Activated CD8-positive, alpha-beta memory T cell treated with anti-CD3 and anti-CD28 coated beads for 36 hours (primary cell): ENCODE results near the gene LSM11. TPM values are rescaled to one million over a fixed set of nuclear protein-coding genes. Genes with fewer than 3 reads are reported as not detected.

Experiments used
- CTCF ChIA-PET: fragments of 350-600 bp; sonication (Branson Sonifier 250); formaldehyde crosslinking; loops from one replicate; lab custom pipeline; 2021; ENCODE audit warnings: antibody characterized with exemption; lab: Charles Lee
- POLR2A ChIA-PET: fragments of 350-600 bp; sonication (Branson Sonifier 250); formaldehyde crosslinking; loops from one replicate; lab custom pipeline; 2021; ENCODE audit warnings: antibody characterized with exemption; lab: Charles Lee
- total RNA-seq, 2 experiments: library from RNA; stranded (reverse); gene quantifications; one replicate each; pipeline ENCODE4 v1.2.3, GENCODE V29; 2021

The LSM11 gene
- total RNA-seq, 2 experiments from 2014 or later, result 8.4 to 8.6 TPM

DNA sequence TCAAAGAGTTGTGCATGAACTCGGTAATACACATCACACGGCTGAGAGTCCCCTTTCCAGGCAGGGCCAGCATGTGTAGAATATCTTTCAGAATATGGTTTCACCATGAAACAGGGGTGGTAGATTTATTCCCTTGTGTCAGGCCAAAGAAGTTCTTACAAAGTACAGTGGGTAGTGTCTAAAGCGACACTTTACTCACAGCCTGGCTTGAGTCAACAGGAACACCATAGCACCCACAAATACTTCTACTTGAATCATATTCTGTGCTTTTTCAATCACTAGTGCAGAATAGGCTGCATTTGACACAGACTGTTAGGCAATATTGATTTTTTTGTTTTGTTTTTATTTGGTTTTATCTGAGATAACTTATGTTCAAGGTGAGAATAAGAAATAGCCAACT is 12.6 kb downstream of the LSM11 start:
- ChIA-PET POLR2A (no interaction called here), CTCF (no interaction called here)

DNA sequence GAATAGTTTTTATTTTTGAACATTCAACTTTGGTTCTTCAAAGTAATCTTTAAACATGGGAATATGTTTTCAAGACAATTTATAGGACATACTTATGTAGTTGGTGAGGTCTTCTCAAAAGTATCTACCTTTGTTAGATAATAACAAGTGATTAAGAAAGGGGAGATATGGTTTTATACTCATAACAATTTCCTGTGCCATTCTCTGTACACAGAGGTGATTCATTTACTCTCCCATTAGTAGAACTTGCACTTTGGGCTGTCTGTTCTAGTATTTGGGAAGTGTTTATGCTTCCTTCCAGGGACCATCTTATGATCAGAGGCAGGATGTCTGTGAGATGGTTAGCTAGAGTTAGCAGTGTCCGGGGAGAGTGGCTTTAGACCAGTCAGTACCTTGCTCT is 15.2 kb downstream of the LSM11 start:
- ChIA-PET POLR2A (no interaction called here), CTCF (no interaction called here)

DNA sequence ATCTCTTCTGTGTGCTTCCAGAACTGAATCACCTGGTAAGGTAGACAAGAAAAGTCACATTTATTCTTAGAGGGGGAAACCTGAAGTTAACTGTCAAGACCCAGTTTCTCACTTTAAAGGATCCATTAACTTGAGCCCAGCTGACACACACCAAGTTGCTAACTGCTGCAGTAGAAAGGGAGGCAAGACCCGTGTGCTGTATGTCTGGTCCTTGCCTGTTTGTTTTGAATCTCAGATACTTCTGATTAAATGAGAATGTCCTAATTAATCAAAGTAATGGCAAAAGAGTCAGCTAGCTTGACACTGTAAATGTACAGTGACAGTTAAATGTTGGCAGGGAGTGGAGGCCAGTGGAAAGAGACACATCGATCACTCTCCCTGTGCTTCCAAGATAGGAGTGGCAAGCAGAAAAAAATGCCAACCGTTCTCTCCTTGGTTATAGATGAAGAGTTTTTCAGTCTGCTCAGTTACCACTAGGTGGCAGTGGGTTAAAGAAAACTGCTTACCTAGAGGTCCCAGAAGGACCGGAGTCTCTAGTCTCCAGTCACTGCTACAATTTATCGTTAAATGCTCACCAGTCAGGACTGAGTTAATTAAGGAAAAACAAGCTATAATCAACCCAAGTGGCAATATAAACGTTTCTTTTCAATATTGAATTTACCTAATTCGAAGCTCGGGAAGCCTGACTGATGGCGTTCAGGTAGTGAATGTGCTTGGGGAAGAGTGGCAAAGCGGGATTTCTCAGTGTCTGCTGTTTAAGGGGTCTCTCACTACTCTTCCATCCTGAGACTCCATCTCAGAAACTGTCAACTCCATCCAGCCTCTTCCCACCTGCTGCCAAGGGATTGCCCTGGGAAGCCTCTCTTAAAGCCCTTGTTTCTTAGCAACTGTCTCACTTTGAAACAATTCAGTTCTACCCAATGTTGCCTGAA is 18.4 kb downstream of the LSM11 start:
- ChIA-PET POLR2A (no interaction called here), CTCF (interaction anchor here (0.6 to 2.3 kb wide), 3 partner anchors 90 to 233 kb away, joined by 3 to 8 read pairs (median 5); no protein-coding TSS in a partner anchor)

DNA sequence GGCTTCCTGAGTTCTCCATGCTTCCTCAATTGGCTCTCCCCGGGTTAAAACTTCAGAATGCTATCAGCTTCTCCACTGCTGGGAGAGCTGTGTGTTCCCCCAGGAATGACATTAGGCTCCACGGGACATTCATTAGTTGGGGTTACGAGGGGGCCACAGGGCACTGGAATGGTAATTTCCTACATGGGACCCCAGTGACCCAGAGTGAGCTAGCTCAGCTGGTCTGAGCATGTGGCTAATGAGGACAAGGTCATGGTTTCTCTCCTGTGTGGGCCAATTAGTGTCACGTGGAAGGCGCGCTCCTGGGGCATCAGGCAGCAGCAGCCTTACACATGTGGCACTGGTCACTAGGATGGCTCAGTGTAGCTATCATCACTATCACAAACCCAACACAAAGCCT is 21.0 kb downstream of the LSM11 start:
- POLR2A ChIA-PET, result no interaction called here

DNA sequence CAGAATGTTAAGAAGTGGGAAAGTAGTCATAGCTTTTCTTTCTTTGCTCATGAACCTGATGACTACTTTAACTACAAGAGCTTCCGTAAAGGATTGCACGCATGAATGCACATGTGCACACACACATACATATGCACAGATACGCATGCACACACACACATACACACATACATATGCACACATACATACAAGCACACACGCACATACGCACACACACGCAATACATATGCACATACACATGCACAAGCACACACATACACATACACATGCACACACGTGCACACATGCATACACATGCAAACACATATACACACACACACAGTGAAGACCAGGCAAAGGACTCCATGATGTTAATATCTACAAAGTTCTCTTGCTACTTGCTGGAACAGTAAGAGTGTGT is 22.9 kb downstream of the LSM11 start:
- ChIA-PET POLR2A (no interaction called here), CTCF (no interaction called here)

More for the DNA sequence above, 21.0 kb downstream of the LSM11 start:
- CTCF ChIA-PET, result no interaction called here

DNA sequence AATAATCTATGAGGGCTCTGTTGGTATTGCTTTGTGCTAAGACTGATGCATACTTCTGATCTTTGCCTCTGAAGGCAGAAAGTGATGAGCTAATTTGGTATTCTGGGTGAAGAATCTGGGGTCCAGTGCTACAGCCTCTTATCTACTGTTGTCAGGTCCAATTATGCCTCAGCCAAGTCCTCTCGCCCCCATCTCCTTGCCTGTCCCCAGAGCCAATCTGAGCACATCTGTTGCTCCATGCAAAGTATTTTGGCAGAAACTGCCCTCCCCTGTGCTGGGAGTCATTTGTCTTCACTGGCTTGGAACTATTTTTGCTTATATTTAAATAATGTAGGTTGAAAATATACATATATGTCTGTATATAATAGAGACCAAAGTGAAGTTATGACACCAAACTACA is 23.4 kb downstream of the LSM11 start:
- POLR2A ChIA-PET, result no interaction called here
- CTCF ChIA-PET, result no interaction called here

DNA sequence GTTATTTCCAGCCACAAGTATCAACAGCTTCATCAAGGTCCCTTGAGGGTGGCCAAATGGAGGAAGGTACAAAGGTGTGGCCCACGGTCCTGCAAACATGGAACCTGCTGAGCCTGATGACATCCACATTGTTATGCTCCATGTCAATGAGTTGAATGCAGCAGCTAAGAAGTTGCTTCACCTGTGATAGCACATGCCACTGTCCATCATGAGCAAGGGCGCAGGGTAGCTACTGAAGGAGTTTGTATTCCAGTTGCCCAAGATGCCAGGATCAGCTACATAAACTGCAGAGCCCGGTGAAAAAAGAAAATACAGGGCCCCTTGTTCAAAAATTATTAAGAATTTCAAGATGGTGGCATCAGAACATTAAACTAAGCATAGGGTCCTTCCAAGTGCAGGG is 24.2 kb downstream of the LSM11 start:
- ChIA-PET POLR2A (no interaction called here), CTCF (no interaction called here)

DNA sequence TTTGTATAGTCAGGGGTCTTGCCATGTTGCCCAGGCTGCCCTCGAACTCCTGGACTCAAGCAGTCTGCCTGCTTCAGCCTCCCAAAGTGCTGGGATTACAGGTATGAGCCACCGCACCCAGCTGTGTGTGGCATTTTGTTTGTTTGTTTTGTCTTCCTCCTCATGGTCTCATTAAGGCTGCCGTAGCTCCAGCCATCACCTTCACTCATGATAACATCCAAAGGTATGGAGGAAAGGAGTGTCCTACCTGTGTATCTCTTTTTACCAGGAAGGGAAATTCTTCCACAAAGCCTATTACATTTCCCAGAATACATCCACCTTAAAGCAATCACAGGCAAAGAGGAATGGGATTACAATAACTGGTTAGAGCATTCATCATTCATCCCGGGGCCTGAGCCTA is 27.2 kb downstream of the LSM11 start:
- CTCF ChIA-PET, result no interaction called here
- POLR2A ChIA-PET, result no interaction called here

DNA sequence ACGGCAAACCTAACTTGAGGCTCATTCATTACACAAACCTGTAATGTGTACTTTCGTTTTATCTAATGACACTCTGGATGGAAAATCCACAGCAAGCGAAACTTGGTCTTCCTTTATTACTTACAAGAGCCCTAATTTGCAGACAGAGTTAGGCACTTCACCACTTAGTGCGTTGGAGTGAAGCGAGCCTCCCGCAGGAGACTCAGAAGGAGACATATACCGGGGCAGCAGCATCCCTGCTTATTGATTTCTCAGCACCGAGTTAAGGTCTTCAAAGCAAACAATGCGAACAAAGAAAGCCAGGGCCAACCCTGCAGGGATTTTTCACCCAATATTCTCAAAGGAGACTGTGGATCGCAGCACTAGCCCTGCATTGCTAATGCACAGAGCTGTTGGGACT is 28.6 kb downstream of the LSM11 start:
- CTCF ChIA-PET, result interaction anchor here (0.7 kb wide), 1 partner anchor 104 kb away, joined by 3 read pairs; no protein-coding TSS in a partner anchor
- POLR2A ChIA-PET, result no interaction called here

DNA sequence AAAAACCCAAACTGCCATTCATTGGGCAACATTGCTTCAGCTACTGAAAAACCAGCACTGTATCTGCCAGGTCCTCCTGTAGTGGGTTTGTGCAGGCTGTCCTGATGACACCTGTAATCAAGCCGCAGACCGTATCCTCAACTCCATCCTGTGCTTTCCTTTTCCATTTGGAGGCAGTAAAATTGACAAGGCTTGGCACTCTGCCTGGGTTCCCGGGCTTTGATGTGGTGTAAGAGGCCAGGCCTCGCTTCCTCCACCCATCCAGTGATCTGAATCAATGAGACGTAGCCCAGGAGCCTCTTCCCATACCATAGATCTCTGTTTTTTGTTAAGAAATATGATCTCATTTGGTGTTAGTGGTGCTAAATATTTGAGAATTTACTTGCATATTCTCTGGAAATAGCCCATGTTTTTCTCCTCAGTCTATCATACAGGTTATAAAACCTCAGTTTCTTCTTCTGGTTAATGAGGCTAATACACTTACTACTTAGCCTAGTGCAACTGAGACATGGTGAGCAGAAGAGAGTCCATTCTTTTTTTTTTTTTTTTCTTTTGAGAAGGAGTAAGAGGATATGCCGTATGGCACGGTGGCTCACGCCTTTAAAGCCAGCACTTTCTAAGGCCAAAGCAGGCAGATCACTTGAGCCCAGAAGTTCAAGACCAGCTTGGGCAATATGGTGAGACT is 34.8 kb downstream of the LSM11 start:
- CTCF ChIA-PET, result interaction anchor here (0.7 kb wide), 2 partner anchors 33 to 670 kb away, joined by 3 read pairs; no protein-coding TSS in a partner anchor
- POLR2A ChIA-PET, result no interaction called here

DNA sequence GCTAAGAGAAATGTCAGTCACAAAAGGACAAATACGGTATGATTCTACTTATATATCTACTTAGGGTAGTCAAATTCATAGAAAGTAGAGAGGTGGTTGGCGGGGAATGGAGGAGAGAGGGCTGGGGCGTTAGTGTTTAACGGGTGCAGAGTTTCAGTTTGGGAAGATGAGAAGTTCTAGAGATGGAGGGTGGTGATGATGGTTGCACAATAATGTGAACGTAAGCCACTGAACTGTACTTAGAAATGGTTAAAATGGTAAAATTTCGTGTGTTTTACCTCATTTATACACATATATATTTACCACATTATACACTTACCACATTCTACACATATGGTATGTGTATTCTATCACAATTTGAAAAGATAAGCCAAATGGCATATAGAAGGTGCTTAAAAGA is 35.7 kb downstream of the LSM11 start:
- ChIA-PET CTCF (interaction anchor here (0.7 kb wide), 2 partner anchors 34 to 671 kb away, joined by 3 read pairs; no protein-coding TSS in a partner anchor), POLR2A (no interaction called here)

DNA sequence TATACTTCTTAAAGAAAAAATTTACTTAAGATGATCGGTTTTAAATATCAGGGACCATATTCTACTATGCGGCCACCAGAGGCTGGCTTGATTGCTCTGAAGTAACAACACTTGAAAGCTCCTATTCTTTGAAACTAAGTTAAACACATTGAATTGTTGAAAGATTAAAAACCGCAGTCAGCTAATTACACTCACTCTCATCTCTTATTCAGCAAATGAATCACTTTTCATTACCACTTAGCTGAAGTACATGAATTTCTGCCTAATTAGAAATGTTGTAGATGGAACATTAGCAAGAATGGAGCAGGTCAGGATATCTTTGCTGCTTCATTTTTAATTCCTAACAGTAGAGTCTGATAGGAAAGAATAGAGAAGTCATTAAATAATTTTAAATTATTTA is 42.3 kb downstream of the LSM11 start:
- ChIA-PET POLR2A (no interaction called here), CTCF (no interaction called here)

DNA sequence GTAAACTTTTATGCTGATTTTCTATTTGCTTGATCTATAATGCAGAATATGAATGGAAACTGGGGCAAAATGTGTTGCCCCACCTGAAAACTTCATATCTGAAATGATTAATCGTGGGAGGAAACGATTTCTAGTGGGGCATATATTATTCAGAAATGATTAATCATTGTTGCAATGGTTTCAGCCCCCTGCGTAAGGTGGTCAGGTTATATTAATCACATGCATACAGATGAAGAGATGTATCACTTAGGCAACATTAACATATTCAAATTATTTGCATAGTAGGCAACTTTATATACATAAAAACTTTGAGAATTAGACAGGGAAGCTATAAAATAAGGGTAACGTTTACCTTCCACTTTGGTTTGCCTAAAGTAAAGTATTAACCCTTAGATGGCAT is 49.8 kb downstream of the LSM11 start:
- ChIA-PET POLR2A (interaction anchor here (0.7 kb wide), 1 partner anchor 50 kb away, joined by 3 read pairs; the partner anchor contains the start of gene LSM11), CTCF (interaction anchor here (0.6 kb wide), 1 partner anchor 452 kb away, joined by 3 read pairs; no protein-coding TSS in a partner anchor)

DNA sequence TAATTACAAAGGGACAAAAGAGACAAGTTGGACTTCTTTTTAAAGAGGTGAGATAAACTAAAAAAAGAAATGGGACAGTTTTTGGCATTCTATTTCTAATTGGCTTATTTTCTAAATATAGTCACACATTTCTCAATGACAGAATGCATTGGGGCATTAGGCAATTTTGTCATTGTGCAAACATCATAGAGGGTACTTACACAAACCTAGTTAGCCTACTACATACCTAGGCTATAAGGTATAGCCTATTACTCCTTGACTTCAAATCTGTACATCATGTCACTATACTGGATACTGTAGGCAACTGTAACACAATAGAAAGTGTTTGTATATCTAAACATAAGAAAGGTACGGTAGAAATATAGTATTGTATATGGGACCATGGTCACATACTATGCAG is 56.1 kb downstream of the LSM11 start:
- ChIA-PET POLR2A (no interaction called here), CTCF (no interaction called here)

DNA sequence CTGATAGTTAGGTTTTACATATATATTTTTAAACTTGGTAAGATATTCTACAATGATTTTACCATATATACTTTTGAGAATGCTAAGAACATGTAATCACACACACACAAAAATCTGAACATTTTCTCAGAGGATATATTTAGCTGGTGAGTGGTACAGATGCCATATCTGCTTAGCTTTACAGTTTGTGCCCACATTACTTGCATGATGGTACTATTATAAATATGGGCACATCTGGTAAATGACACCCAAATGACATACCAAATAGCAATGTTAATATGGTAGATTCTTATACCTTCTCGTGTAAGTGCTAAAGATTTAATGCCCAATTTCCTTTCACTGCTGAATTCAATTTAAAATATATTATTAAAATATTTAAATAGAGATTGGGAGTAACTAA is 56.6 kb downstream of the LSM11 start:
- CTCF ChIA-PET, result no interaction called here
- POLR2A ChIA-PET, result no interaction called here

DNA sequence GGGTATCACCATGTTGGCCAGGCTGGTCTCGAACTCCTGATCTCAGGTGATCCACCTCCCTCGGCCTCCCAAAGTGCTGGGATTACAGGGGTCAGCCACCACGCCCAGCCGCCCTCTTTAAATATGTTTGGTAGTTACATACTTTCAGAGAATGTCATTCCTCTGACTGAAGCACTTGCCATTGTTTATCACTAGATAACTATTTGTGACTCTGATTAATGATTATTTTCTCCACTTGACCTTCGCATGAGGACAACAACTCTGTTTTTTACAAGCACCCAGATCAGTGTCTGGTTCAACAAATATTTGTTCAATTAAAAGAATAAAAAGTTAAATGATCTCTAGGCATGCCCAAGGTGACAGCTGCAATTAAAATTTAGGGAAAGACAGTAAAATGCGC is 59.2 kb downstream of the LSM11 start:
- ChIA-PET CTCF (no interaction called here), POLR2A (no interaction called here)

DNA sequence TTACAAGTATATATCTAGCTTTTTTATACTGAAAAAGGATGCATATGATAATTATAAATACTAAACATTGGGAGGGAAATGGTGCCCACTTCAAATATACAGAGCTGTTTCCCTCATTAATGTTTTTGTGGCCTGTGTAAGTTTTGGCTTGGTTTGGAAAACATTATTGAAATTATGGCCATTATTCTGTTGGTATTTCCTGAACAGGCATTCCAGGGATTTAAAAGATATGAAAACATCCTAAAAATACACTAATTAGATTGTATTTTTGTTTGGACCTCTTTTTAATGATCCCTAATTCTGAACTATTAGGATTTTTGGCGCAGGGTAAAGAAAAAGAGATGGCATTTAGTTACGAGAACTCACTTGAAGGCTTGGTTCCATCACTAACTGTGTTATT is 64.5 kb downstream of the LSM11 start:
- ChIA-PET CTCF (no interaction called here), POLR2A (no interaction called here)
